NB4 (cell line): ENCODE data around the gene PTGES3L.
"Not testable (repeated sequence)": the region's sequence is repeated elsewhere in the genome, so short reads cannot be mapped to it uniquely, and the experiment has no call there.

Experiments used
- DNase-seq: peaks from one replicate; pipeline ENCODE4 v3.0.0; 2010; ENCODE audit warnings: low read depth
- H3K4me3 ChIP-seq: one replicate; pipeline ENCODE4 v1.5.1; 2011; ENCODE audit warnings: mild to moderate bottlenecking, low read depth, low read length, moderate library complexity
- CTCF ChIP-seq: IDR thresholded peaks from one replicate; pipeline ENCODE4 v1.5.1; 2012; ENCODE audit warnings: low read depth, low read length
- MYC ChIP-seq: IDR thresholded peaks from 2 replicates; pipeline ENCODE4 v1.6.1; 2011; ENCODE audit warnings: low read depth, low read length
- POLR2A ChIP-seq: IDR thresholded peaks from 2 replicates; pipeline ENCODE4 v1.6.1; 2011; ENCODE audit warnings: mild to moderate bottlenecking; ENCODE audit not compliant: insufficient read length; ENCODE audit errors: extremely low read depth
- TF ChIP-seq, protein P1 (sequence below): IDR thresholded peaks from 2 replicates; pipeline ENCODE4 v1.6.1; 2011; ENCODE audit warnings: low read depth, low read length

Gene PTGES3L

DNA sequence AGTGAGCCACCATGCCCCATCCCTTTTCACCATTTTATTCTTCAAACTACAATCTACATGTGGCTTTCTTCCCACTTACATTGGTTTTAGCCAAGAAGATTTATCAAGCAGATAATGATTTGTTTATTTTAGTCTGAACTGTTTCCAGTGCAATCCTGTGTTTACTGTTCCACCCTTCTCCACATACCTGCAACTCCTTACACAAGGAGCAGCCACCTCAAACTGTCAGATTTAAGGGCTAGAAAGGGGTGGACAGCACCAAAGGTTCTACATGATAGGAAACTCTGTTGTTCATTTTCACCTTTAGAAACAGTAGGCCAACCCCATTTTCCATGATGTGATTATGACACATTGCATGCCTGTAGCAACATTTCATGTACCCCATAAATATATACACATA is 2.4 kb upstream of the PTGES3L start:
- H3K4me3 ChIP-seq = no peak overlapping the region
- no peak for DNase-seq
- TF ChIP-seq CTCF (no peak), MYC (no peak), POLR2A (no peak)
- TF ChIP-seq, protein P1, sequence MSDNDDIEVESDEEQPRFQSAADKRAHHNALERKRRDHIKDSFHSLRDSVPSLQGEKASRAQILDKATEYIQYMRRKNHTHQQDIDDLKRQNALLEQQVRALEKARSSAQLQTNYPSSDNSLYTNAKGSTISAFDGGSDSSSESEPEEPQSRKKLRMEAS = no peak

DNA sequence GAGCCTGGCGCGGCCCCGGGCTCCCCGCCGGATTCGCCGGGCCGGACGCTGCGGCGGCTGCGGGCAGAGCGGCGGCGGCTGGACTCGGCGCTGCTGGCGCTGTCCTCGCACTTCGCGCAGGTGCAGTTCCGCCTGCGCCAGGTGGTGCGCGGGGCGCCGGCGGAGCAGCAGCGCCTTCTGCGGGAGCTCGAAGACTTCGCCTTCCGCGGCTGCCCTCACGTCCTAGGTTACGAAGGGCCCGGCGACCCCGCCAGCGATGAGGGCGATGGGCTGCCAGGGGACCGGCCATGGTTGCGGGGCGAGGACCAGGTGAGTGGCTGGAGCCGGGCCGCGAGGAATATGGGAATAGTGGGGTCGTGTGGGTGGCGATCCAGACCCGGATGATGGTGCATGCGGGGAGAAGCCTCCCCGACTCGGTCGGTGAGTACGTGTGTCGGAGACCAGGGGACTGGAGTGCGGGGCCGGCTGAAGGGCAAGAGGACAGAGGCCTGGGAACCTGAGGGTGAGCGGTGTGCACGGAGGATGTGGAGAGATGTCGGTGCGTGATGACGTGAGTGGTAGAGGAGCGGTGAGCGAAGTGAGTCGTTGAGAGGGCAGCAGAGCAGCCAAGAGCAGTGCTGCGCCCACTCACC is 1.0 kb upstream of the PTGES3L start:
- H3K4me3 ChIP-seq = peak overlapping the region; percentile 84
- TF ChIP-seq CTCF (no peak), POLR2A (peak; percentile 33), MYC (peak; percentile 17; the same call in 1 of the 2 replicates)
- TF ChIP-seq, protein P1 = peak; percentile 52; the same call in 1 of the 2 replicates
- DNase-seq = peak; percentile 69

- peak within 1 kb of the TSS; percentile 84 for H3K4me3 ChIP-seq
- peak; percentile 90 for DNase-seq
- TF ChIP-seq, protein P1 = no peak; the same call in 1 of the 2 replicates
- TF ChIP-seq POLR2A = no peak
- TF ChIP-seq CTCF = no peak
- no peak for TF ChIP-seq MYC
Observed at GRCh38 chr17:42980274-42980765, 440 bp upstream of the PTGES3L start, which contains the start of gene RUNDC1. Gene RUNDC1, plus strand, starts transcription at chr17:42980565. Its CDS starts 12 bp downstream, at chr17:42980577.

DNA sequence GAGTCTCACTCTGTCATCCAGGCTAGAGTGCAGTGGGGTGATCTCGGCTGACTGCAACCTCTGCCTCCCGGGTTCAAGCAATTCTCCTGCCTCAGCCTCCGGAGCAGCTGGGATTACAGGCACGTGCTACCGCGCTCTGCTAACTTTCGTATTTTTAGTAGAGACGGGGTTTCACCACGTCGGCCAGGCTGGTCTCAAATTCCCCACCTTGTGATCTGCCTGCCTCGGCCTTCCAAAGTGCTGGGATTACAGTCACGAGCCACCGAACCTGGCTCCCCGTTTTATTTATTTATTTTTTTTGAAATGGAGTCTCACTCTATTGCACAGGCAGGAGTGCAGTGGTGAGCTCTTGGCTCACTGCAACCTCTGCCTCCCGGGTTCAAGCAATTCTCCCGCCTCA is 4.2 kb downstream of the PTGES3L start:
- DNase-seq, H3K4me3 ChIP-seq: not testable (repeated sequence)

GRCh38 chr17:42975265-42975664 is 4.6 kb downstream of the PTGES3L start:
- peak; percentile 55 for DNase-seq
- no peak overlapping the region for H3K4me3 ChIP-seq
- TF ChIP-seq, protein P1 = no peak
- TF ChIP-seq CTCF = no peak
- no peak for TF ChIP-seq POLR2A
- TF ChIP-seq MYC = no peak

DNA sequence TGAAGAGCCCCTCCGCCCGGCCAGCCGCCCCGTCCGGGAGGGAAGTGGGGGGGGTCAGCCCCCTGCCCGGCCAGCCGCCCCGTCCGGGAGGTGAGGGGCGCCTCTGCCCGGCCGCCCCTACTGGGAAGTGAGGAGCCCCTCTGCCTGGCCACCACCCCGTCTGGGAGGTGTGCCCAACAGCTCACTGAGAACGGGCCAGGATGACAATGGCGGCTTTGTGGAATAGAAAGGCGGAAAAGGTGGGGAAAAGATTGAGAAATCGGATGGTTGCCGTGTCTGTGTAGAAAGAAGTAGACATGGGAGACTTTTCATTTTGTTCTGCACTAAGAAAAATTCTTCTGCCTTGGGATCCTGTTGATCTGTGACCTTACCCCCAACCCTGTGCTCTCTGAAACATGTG is 6.6 kb downstream of the PTGES3L start:
- not testable (repeated sequence) for H3K4me3 ChIP-seq, DNase-seq

DNA sequence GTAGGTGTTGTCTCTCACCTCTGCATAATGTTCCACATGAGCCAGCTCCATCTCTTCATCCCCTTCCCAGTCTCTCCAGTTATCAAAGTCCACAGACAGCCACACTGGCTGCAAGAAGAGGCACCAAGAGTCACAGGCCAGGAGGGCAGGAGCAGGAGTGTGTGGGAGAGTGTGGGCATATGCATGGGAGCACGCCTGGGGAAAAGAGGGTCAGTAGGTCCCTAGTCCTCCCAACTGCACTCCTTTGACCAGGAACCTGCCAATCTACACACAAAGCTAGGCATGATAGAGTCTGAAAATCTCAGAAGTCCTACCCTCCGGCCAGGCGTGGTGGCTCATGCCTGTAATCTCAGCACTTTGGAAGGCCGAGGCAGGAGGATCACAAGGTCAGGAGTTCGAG is 8.3 kb downstream of the PTGES3L start:
- TF ChIP-seq MYC (no peak), CTCF (no peak), POLR2A (no peak)
- TF ChIP-seq, protein P1 = no peak
- no peak for DNase-seq
- no peak overlapping the region for H3K4me3 ChIP-seq
